Measurements from ENCODE around the gene CHCHD6. TPM values are rescaled to one million over a fixed set of nuclear protein-coding genes. Genes with fewer than 3 reads are reported as not detected.
A peak's percentile ranks its signal among the peaks of the same experiment; 100 is the strongest.

CHCHD6 gene
- total RNA-seq, 2 experiments from 2014 or later = 5.4 to 7.4 TPM

GRCh38 chr3:127001486-127002194, 297.6 kb downstream of the CHCHD6 start:
- Mint-ChIP-seq H3K9me3 (no peaks in the 10 kb centered on the region), H3K36me3 (ENCODE audit: low read depth) (no peaks in the 10 kb centered on the region), H3K4me1 (no peaks in the 10 kb centered on the region), H3K27ac (no peak overlapping the region), H3K27me3 (no peaks in the 10 kb centered on the region), H3K4me3 (no peak overlapping the region)
- no peak for DNase-seq
- ChIA-PET CTCF (interaction anchor here (2.3 kb wide), 1 partner anchor 8 kb away, joined by 5 read pairs; no protein-coding TSS in a partner anchor), POLR2A (no interaction called here)

GRCh38 chr3:127002195-127003174, 298.4 kb downstream of the CHCHD6 start:
- CTCF ChIA-PET = no interaction called here

GRCh38 chr3:127003175-127003555, 299.1 kb downstream of the CHCHD6 start:
- Mint-ChIP-seq H3K27ac (no peak overlapping the region), H3K36me3 (ENCODE audit: low read depth) (no peaks in the 10 kb centered on the region), H3K9me3 (no peaks in the 10 kb centered on the region), H3K4me3 (no peak overlapping the region), H3K4me1 (no peaks in the 10 kb centered on the region), H3K27me3 (no peaks in the 10 kb centered on the region)
- no peak for DNase-seq
- POLR2A ChIA-PET = no interaction called here
- CTCF ChIA-PET = no interaction called here

More at GRCh38 chr3:127002195-127003174, 298.4 kb downstream of the CHCHD6 start:
- Mint-ChIP-seq H3K9me3 (no peaks in the 10 kb centered on the region), H3K4me3 (no peak overlapping the region), H3K36me3 (ENCODE audit: low read depth) (no peaks in the 10 kb centered on the region), H3K4me1 (no peaks in the 10 kb centered on the region), H3K27ac (no peak overlapping the region), H3K27me3 (no peaks in the 10 kb centered on the region)
- DNase-seq = no peak
- POLR2A ChIA-PET = no interaction called here

GRCh38 chr3:127003601-127004280, 299.7 kb downstream of the CHCHD6 start:
- Mint-ChIP-seq H3K9me3 (no peaks in the 10 kb centered on the region), H3K36me3 (ENCODE audit: low read depth) (no peaks in the 10 kb centered on the region), H3K4me3 (no peak overlapping the region), H3K4me1 (no peaks in the 10 kb centered on the region), H3K27me3 (no peaks in the 10 kb centered on the region), H3K27ac (no peak overlapping the region)
- ChIA-PET POLR2A (no interaction called here), CTCF (interaction anchor here (1.4 to 2.2 kb wide), 2 partner anchors 14 to 21 kb away, joined by 4 to 5 read pairs; partner anchors contain the start of gene PLXNA1)
- no peak for DNase-seq

GRCh38 chr3:127004641-127005397, 300.8 kb downstream of the CHCHD6 start:
- H3K9me3 Mint-ChIP-seq = no peaks in the 10 kb centered on the region
- ChIA-PET CTCF (interaction anchor here (1.4 to 2.2 kb wide), 2 partner anchors 13 to 22 kb away, joined by 4 to 5 read pairs; partner anchors contain the start of gene PLXNA1), POLR2A (no interaction called here)
- no peaks in the 10 kb centered on the region for H3K36me3 Mint-ChIP-seq (ENCODE audit: low read depth)
- DNase-seq = no peak
- H3K27ac Mint-ChIP-seq = no peak overlapping the region
- no peaks in the 10 kb centered on the region for H3K27me3 Mint-ChIP-seq
- H3K4me3 Mint-ChIP-seq = no peak overlapping the region
- H3K4me1 Mint-ChIP-seq = no peaks in the 10 kb centered on the region

GRCh38 chr3:127005864-127006500, 301.9 kb downstream of the CHCHD6 start:
- Mint-ChIP-seq H3K27me3 (no peaks in the 10 kb centered on the region), H3K9me3 (no peaks in the 10 kb centered on the region), H3K4me1 (no peaks in the 10 kb centered on the region), H3K36me3 (ENCODE audit: low read depth) (no peaks in the 10 kb centered on the region), H3K27ac (peak overlapping the region; percentile 66), H3K4me3 (no peak overlapping the region)
- ChIA-PET POLR2A (no interaction called here), CTCF (interaction anchor here (0.7 to 2.2 kb wide), 2 partner anchors 11 to 23 kb away, joined by 3 to 5 read pairs; partner anchors contain the start of gene PLXNA1)
- no peak for DNase-seq

GRCh38 chr3:127006781-127007436, 302.9 kb downstream of the CHCHD6 start:
- CTCF ChIA-PET = interaction anchor here (0.7 kb wide), 1 partner anchor 24 kb away, joined by 3 read pairs; the partner anchor contains the start of gene PLXNA1
- DNase-seq = no peak
- no peaks in the 10 kb centered on the region for H3K9me3 Mint-ChIP-seq
- H3K27ac Mint-ChIP-seq = no peak overlapping the region
- H3K36me3 Mint-ChIP-seq (ENCODE audit: low read depth) = no peaks in the 10 kb centered on the region
- H3K4me1 Mint-ChIP-seq = no peaks in the 10 kb centered on the region
- no peak overlapping the region for H3K4me3 Mint-ChIP-seq
- POLR2A ChIA-PET = no interaction called here
- no peaks in the 10 kb centered on the region for H3K27me3 Mint-ChIP-seq

GRCh38 chr3:127008236-127008635, 304.2 kb downstream of the CHCHD6 start:
- no peak for DNase-seq
- Mint-ChIP-seq H3K9me3 (no peaks in the 10 kb centered on the region), H3K27me3 (no peaks in the 10 kb centered on the region), H3K4me3 (no peak overlapping the region), H3K4me1 (no peaks in the 10 kb centered on the region), H3K27ac (no peak overlapping the region), H3K36me3 (ENCODE audit: low read depth) (no peaks in the 10 kb centered on the region)
- POLR2A ChIA-PET = no interaction called here
- CTCF ChIA-PET = interaction anchor here (0.8 kb wide), 1 partner anchor 26 kb away, joined by 3 read pairs; the partner anchor contains the start of gene PLXNA1

GRCh38 chr3:127009531-127009930, 305.5 kb downstream of the CHCHD6 start:
- H3K4me1 Mint-ChIP-seq = peaks cover 1% of the 10 kb centered on the region
- no peaks in the 10 kb centered on the region for H3K36me3 Mint-ChIP-seq (ENCODE audit: low read depth)
- no peaks in the 10 kb centered on the region for H3K27me3 Mint-ChIP-seq
- no peaks in the 10 kb centered on the region for H3K9me3 Mint-ChIP-seq
- ChIA-PET POLR2A (interaction anchor here (0.6 kb wide), 1 partner anchor 654 kb away, joined by 3 read pairs; no protein-coding TSS in a partner anchor), CTCF (interaction anchor here (1.8 kb wide), 1 partner anchor 9 kb away, joined by 5 read pairs; no protein-coding TSS in a partner anchor)
- no peak overlapping the region for H3K4me3 Mint-ChIP-seq
- peak overlapping the region; percentile 31 for H3K27ac Mint-ChIP-seq
- DNase-seq = no peak

Data from activated CD4-positive, alpha-beta T cell treated with anti-CD3 and anti-CD28 coated beads, Interleukin-2, amount 10 ng/mL, durations not matched to agents 7 days and 5 days (primary cell).